ENCODE results near the gene GPRC5C.

GPRC5C gene

DNA sequence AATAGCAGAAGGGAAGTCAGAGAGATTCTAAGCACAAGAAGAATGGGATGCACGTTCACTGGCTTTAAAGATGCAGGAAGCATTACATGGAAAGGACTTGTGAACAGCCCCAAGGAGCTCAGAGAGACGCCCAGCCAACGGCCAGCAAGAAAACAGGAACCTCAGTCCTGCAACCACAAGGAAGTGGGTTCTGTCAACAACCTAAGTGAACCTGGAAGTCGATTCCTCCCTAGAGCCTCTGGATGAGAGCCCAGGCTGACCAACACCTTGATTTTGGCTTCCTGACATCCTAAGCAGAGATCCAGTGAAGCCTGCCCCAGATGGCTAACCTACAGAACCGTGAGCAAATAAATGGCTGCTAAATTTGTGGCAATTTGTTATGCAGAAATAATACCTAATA lies 40.1 kb upstream of the GPRC5C start:
- no peak overlapping the region for H3K4me3 ChIP-seq (ENCODE audit: low read length)
- H3K4me1 ChIP-seq (ENCODE audit: low read length), result no peaks in the 10 kb centered on the region
- TF ChIP-seq, protein P1, sequence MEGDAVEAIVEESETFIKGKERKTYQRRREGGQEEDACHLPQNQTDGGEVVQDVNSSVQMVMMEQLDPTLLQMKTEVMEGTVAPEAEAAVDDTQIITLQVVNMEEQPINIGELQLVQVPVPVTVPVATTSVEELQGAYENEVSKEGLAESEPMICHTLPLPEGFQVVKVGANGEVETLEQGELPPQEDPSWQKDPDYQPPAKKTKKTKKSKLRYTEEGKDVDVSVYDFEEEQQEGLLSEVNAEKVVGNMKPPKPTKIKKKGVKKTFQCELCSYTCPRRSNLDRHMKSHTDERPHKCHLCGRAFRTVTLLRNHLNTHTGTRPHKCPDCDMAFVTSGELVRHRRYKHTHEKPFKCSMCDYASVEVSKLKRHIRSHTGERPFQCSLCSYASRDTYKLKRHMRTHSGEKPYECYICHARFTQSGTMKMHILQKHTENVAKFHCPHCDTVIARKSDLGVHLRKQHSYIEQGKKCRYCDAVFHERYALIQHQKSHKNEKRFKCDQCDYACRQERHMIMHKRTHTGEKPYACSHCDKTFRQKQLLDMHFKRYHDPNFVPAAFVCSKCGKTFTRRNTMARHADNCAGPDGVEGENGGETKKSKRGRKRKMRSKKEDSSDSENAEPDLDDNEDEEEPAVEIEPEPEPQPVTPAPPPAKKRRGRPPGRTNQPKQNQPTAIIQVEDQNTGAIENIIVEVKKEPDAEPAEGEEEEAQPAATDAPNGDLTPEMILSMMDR (IDR thresholded peaks at IDR 0.05; ENCODE audit: low read depth, low read length), result no peak
- no peak for TF ChIP-seq EZH2phosphoT487 (IDR thresholded peaks at IDR 0.05; ENCODE audit: low read depth)
- H3K4me2 ChIP-seq (ENCODE audit: low read length), result no peak overlapping the region
- H3K36me3 ChIP-seq (replicated peaks; ENCODE audit: low read depth, low read length), result no peaks in the 10 kb centered on the region
- no peaks in the 10 kb centered on the region for H4K20me1 ChIP-seq (ENCODE audit: insufficient read depth, low read length)
- no peaks in the 10 kb centered on the region for H3K79me2 ChIP-seq (ENCODE audit: low read length)
- H2AFZ ChIP-seq (ENCODE audit: low read depth, low read length), result no peak overlapping the region
- H3K27ac ChIP-seq (ENCODE audit: low read length), result no peak overlapping the region
- no peaks in the 10 kb centered on the region for H3K9me3 ChIP-seq (ENCODE audit: insufficient read depth, low read length)
- H3K27me3 ChIP-seq (ENCODE audit: low read depth, low read length), result no peaks in the 10 kb centered on the region
- no peak overlapping the region for H3K9ac ChIP-seq (ENCODE audit: low read length)

DNA sequence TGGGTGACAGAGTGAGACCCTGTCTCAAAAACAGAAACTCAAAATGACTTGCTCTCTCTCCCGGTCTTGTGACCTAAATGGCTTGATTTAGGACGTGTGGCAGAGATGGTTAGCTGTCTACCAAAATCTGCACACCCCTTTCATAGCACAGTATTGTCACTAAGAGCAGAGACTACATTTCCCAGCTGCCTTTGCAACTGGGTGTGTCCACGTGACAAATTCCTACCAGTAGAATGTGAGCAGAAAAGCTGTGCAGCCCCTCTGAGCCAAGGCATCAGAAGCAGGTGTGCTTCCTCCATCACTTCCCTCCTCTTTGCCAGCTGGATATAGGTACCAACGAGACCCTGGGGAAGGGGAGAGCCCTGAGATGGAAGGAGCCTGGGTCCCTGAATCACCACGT lies 39.0 kb upstream of the GPRC5C start:
- TF ChIP-seq, protein P1 (IDR thresholded peaks at IDR 0.05; ENCODE audit: low read depth, low read length), result no peak
- TF ChIP-seq EZH2phosphoT487 (IDR thresholded peaks at IDR 0.05; ENCODE audit: low read depth), result no peak
- no peaks in the 10 kb centered on the region for H3K27me3 ChIP-seq (ENCODE audit: low read depth, low read length)
- no peak overlapping the region for H2AFZ ChIP-seq (ENCODE audit: low read depth, low read length)

DNA sequence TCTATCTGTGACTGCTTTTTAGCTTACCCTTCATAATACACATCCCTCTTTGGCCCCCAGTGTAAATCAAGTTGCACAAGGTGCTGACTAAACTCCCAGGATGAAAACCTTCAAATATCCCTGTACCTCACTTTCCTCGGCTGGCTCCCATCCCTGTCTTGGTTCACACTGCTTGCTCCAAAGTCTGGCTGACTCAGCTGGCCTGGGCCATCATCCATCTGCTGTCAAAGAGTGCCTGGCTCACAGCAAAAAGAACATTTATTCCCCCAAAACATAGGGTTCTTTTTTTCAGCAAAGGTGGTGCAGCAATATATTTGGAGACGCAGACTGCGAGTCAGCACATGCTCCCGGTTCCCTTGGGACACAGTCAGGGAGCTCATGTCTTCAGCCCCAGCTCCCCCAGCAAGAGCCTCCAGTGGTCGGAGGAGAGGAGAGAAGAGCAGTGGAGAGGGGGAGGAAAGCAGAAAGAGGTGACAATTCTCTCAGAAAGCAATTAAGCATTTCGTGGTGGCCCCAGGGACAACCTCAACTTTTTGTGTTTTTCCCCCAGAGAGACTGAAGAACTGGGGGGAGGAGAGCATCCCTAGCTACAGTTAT lies 38.4 kb upstream of the GPRC5C start:
- Histone ChIP-seq H4K20me1 (ENCODE audit: insufficient read depth, low read length) (no peaks in the 10 kb centered on the region), H3K9me3 (ENCODE audit: insufficient read depth, low read length) (no peaks in the 10 kb centered on the region), H3K27ac (ENCODE audit: low read length) (no peak overlapping the region), H3K79me2 (ENCODE audit: low read length) (no peaks in the 10 kb centered on the region), H2AFZ (ENCODE audit: low read depth, low read length) (no peak overlapping the region), H3K36me3 (replicated peaks; ENCODE audit: low read depth, low read length) (no peaks in the 10 kb centered on the region), H3K4me3 (ENCODE audit: low read length) (no peak overlapping the region), H3K9ac (ENCODE audit: low read length) (no peak overlapping the region), H3K4me1 (ENCODE audit: low read length) (no peaks in the 10 kb centered on the region), H3K27me3 (ENCODE audit: low read depth, low read length) (no peaks in the 10 kb centered on the region), H3K4me2 (ENCODE audit: low read length) (no peak overlapping the region)
- TF ChIP-seq EZH2phosphoT487 (IDR thresholded peaks at IDR 0.05; ENCODE audit: low read depth), result no peak
- TF ChIP-seq, protein P1 (IDR thresholded peaks at IDR 0.05; ENCODE audit: low read depth, low read length), result no peak

More for the DNA sequence above, 39.0 kb upstream of the GPRC5C start:
- H3K79me2 ChIP-seq (ENCODE audit: low read length), result no peaks in the 10 kb centered on the region
- no peaks in the 10 kb centered on the region for H3K9me3 ChIP-seq (ENCODE audit: insufficient read depth, low read length)
- no peak overlapping the region for H3K9ac ChIP-seq (ENCODE audit: low read length)
- no peaks in the 10 kb centered on the region for H4K20me1 ChIP-seq (ENCODE audit: insufficient read depth, low read length)
- no peaks in the 10 kb centered on the region for H3K4me1 ChIP-seq (ENCODE audit: low read length)
- no peak overlapping the region for H3K4me3 ChIP-seq (ENCODE audit: low read length)
- H3K36me3 ChIP-seq (replicated peaks; ENCODE audit: low read depth, low read length), result no peaks in the 10 kb centered on the region
- H3K4me2 ChIP-seq (ENCODE audit: low read length), result no peak overlapping the region
- H3K27ac ChIP-seq (ENCODE audit: low read length), result no peak overlapping the region

DNA sequence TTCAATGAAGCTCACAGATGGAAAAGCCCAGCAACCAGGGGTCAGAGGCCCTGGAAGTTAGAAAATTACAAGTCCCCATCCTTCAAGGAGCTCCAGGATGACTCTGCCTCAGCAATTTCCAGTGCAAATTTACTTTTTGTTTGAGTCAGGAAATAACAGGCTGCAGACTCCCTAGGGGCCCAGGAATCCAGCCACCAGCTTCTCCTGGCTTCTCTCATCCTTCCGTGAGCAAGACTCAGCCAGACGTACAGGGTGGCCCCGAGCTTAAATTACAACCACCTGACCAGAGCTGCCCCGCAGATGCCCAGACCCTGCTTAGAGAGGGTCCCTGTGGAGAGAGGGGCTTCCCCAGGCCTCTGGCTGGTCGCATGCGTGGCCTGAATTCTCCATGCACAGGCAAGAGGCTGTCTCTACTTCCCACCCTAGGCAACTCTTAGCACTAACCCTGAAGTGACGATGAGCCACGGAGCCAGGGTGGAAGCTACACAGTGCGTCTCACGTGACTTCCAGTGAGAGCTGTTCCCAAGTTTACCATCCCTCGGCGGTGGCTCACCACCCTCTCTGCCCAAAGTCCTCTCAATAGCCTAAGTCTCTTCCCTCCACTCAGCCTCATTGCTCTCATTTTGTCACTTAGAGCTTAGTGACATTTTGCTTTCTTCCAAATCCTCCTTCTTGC lies 37.5 kb upstream of the GPRC5C start:
- no peak overlapping the region for H3K4me2 ChIP-seq (ENCODE audit: low read length)
- no peak overlapping the region for H3K9ac ChIP-seq (ENCODE audit: low read length)
- TF ChIP-seq, protein P1 (IDR thresholded peaks at IDR 0.05; ENCODE audit: low read depth, low read length), result no peak
- H3K4me3 ChIP-seq (ENCODE audit: low read length), result no peak overlapping the region
- no peak overlapping the region for H3K27ac ChIP-seq (ENCODE audit: low read length)
- H3K79me2 ChIP-seq (ENCODE audit: low read length), result no peaks in the 10 kb centered on the region
- no peaks in the 10 kb centered on the region for H3K36me3 ChIP-seq (replicated peaks; ENCODE audit: low read depth, low read length)
- no peaks in the 10 kb centered on the region for H3K4me1 ChIP-seq (ENCODE audit: low read length)
- no peak overlapping the region for H2AFZ ChIP-seq (ENCODE audit: low read depth, low read length)
- no peaks in the 10 kb centered on the region for H4K20me1 ChIP-seq (ENCODE audit: insufficient read depth, low read length)
- peaks cover 6% of the 10 kb centered on the region; the same call in 1 of the 2 replicates for H3K27me3 ChIP-seq (ENCODE audit: low read depth, low read length)
- no peaks in the 10 kb centered on the region for H3K9me3 ChIP-seq (ENCODE audit: insufficient read depth, low read length)

All from OCI-LY3 (cell line).